Type B pancreatic cell (in vitro differentiated cells): Measurements from ENCODE around the gene NTN1. TPM values are rescaled to one million over a fixed set of nuclear protein-coding genes. Genes with fewer than 3 reads are reported as not detected.

ENCODE experiments used
- DNase-seq: peaks from one replicate; pipeline ENCODE4 v3.0.0; 2021; ENCODE audit warnings: mixed read lengths; ENCODE audit not compliant: unreplicated experiment; ENCODE audit errors: extremely low spot score
- H3K27ac Mint-ChIP-seq: 2 replicates; pipeline ENCODE4 v1.8.0; 2021; ENCODE audit warnings: mild to moderate bottlenecking, mixed read lengths
- H3K27me3 Mint-ChIP-seq: 2 replicates; pipeline ENCODE4 v1.8.0; 2021; ENCODE audit warnings: mixed read lengths
- H3K36me3 Mint-ChIP-seq: 2 replicates; pipeline ENCODE4 v1.8.0; 2021; ENCODE audit warnings: mixed read lengths
- H3K4me1 Mint-ChIP-seq: one replicate; pipeline ENCODE4 v1.8.0; 2021; ENCODE audit warnings: mixed read lengths; ENCODE audit not compliant: unreplicated experiment
- H3K4me3 Mint-ChIP-seq: 2 replicates; pipeline ENCODE4 v1.8.0; 2021; ENCODE audit warnings: mild to moderate bottlenecking, mixed read lengths
- H3K9me3 Mint-ChIP-seq: 2 replicates; pipeline ENCODE4 v1.8.0; 2021; ENCODE audit warnings: mixed read lengths
- total RNA-seq: library from RNA; stranded (reverse); gene quantifications from 2 replicates; pipeline ENCODE4 v1.2.1, GENCODE V29; 2021; ENCODE audit warnings: low replicate concordance
- TF ChIP-seq, protein P1 (sequence below): fragments of 200-600 bp; sonication (generic); conservative IDR thresholded peaks from 2 replicates; pipeline ENCODE4 v1.5.0; 2021; ENCODE audit warnings: antibody characterized with exemption, mild to moderate bottlenecking

NTN1 gene
- total RNA-seq, 1 donor from 2014 or later = 10.7 TPM

DNA sequence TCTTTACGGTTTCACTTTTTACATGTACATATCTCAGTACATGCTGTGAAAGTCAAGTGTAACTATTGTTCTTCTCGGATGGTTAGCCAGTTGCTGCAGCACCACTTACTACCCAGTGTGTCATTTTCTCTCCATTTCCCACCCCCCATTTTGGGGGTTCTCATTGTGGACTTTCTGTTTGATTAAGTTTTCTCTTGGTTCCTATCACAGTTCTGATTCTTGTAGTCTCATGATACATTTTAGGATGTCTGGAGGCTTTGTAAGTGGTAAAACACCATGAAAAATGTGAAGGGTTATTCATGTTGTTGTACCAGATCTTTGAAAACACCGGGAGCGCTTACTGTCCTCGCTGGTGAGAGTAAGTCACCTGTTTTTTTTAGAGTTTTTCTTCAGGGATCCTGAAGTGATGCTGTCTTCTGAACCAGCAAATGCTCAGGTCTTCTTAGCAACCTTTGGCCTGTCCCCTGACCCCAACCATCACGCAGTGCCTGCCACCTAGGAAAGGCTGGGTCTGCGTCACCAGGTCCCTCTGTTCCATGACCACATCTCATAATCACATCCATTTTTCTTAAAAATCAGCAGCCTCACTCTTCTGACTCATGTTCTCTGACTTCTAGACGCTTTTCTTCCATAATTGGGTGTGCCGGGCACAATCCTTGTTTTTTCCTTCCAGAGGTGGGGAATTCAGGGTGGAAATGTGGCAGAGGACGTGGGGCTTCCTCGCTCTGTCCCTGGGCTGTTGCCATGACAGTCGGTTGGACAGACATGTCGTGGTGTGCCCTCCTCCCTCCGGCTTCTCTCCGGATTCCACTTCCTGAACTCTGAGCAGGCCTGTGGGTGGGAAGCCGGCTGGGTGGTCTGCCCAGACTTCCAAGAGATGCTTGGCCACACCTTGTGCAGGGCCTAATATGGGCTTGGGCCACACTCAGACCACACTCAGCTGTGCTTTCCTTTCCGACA is 102.6 kb downstream of the NTN1 start:
- TF ChIP-seq, protein P1, sequence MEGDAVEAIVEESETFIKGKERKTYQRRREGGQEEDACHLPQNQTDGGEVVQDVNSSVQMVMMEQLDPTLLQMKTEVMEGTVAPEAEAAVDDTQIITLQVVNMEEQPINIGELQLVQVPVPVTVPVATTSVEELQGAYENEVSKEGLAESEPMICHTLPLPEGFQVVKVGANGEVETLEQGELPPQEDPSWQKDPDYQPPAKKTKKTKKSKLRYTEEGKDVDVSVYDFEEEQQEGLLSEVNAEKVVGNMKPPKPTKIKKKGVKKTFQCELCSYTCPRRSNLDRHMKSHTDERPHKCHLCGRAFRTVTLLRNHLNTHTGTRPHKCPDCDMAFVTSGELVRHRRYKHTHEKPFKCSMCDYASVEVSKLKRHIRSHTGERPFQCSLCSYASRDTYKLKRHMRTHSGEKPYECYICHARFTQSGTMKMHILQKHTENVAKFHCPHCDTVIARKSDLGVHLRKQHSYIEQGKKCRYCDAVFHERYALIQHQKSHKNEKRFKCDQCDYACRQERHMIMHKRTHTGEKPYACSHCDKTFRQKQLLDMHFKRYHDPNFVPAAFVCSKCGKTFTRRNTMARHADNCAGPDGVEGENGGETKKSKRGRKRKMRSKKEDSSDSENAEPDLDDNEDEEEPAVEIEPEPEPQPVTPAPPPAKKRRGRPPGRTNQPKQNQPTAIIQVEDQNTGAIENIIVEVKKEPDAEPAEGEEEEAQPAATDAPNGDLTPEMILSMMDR = no peak
- no peak for DNase-seq
- Mint-ChIP-seq H3K9me3 (no peaks in the 10 kb centered on the region), H3K36me3 (peaks cover 4% of the 10 kb centered on the region), H3K4me1 (peaks cover 23% of the 10 kb centered on the region), H3K27me3 (peaks cover 9% of the 10 kb centered on the region), H3K27ac (no peak overlapping the region), H3K4me3 (no peak overlapping the region)

GRCh38 chr17:9124554-9124935 is 103.2 kb downstream of the NTN1 start:
- no peak overlapping the region for H3K4me3 Mint-ChIP-seq
- H3K9me3 Mint-ChIP-seq = no peaks in the 10 kb centered on the region
- H3K27ac Mint-ChIP-seq = no peak overlapping the region
- H3K36me3 Mint-ChIP-seq = peaks cover 4% of the 10 kb centered on the region
- H3K4me1 Mint-ChIP-seq = peaks cover 23% of the 10 kb centered on the region
- H3K27me3 Mint-ChIP-seq = peaks cover 9% of the 10 kb centered on the region
- DNase-seq = no peak
- TF ChIP-seq, protein P1 = no peak

GRCh38 chr17:9125722-9126121 is 104.4 kb downstream of the NTN1 start:
- H3K27me3 Mint-ChIP-seq = peaks cover 12% of the 10 kb centered on the region
- H3K4me1 Mint-ChIP-seq = peaks cover 23% of the 10 kb centered on the region
- no peak overlapping the region for H3K27ac Mint-ChIP-seq
- H3K4me3 Mint-ChIP-seq = no peak overlapping the region
- no peaks in the 10 kb centered on the region for H3K9me3 Mint-ChIP-seq
- no peak for DNase-seq
- TF ChIP-seq, protein P1 = no peak
- peaks cover 4% of the 10 kb centered on the region for H3K36me3 Mint-ChIP-seq

- TF ChIP-seq, protein P1 = no peak
- Mint-ChIP-seq H3K36me3 (peaks cover 4% of the 10 kb centered on the region), H3K4me3 (no peak overlapping the region), H3K9me3 (no peaks in the 10 kb centered on the region), H3K4me1 (peaks cover 13% of the 10 kb centered on the region), H3K27ac (no peak overlapping the region), H3K27me3 (peaks cover 18% of the 10 kb centered on the region)
- no peak for DNase-seq
Measured at GRCh38 chr17:9127340-9127739, 106.0 kb downstream of the NTN1 start.

DNA sequence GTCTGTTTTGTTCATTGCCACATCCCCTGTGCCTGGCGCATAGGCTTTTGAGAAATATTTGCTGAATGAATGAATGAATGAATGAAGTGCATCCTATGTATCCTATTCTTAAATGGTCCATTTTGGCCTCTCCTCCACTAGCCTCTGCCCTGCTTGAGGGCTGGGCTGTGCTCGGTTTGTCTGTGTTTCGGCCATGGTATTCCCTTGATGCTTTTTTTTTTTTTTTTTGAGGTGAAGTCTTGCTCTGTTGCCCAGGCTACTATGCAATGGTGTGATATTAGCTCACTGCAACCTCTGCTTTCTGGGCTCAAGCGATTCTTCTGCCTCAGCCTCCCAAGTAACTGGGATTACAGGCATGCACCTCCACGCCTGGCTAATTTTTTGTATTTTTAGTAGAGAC is 110.1 kb downstream of the NTN1 start:
- Mint-ChIP-seq H3K9me3 (no peaks in the 10 kb centered on the region), H3K27ac (no peak overlapping the region), H3K36me3 (no peaks in the 10 kb centered on the region), H3K27me3 (peaks cover 13% of the 10 kb centered on the region), H3K4me1 (no peaks in the 10 kb centered on the region), H3K4me3 (no peak overlapping the region)
- TF ChIP-seq, protein P1 = no peak
- DNase-seq = no peak
